Adipose tissue (tissue), 3 donors: ENCODE measurements around the gene NHERF2. TPM values are rescaled to one million over a fixed set of nuclear protein-coding genes. Genes with fewer than 3 reads are reported as not detected.

Experiments
- H3K27ac ChIP-seq: one replicate; pipeline ENCODE4 v1.5.1; 2013; ENCODE audit warnings: low read depth, low read length
- WGBS, 3 donors: extraction: QIAGEN DNeasy Blood & Tissue Kit; methylation state at CpG; one replicate each; pipeline ENCODE4 v1.1.7; 2013; 5-methylcytosine and 5-hydroxymethylcytosine counted together
- polyA plus RNA-seq, 3 donors: library from polyadenylated mRNA; stranded (reverse); fragments of 200-250 nt; gene quantifications; one replicate each; pipeline ENCODE4 v1.2.3, GENCODE V29; 2013
- donor health status: healthy with polysubstance abuse.
- donor health status: Bipolar disorder and iron deficiency.
- donor health status: healthy.

The NHERF2 gene
- polyA plus RNA-seq, 3 donors: 28.8 to 317 (median 232) TPM

- WGBS, 3 donors: 59 to 86% (median 63%) methylated on average over 16 of the region's 16 CpGs
These were observed 56.3 kb downstream of the NHERF2 start for GRCh38 chr16:2082983-2083364.

DNA sequence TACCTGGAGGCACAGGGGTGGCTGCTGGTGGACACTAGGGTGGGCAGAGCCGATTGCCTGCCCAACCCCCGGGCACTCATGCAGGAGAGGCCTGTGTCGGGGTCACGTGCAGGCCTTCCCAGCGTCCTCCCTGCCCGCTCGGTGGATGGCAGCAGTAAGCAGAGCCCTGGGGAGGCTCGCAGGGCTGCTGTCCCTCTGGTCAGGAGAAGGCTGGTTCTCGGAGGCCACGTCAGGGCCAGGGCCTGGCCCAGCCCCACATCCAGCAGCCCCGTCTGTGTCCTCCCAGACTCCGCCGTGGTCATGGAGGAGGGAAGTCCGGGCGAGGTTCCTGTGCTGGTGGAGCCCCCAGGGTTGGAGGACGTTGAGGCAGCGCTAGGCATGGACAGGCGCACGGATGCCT is 56.7 kb downstream of the NHERF2 start:
- H3K27ac ChIP-seq: no peak overlapping the region
- 80 to 92% (median 85%) methylated on average over 14 to 19 of the region's 19 CpGs for WGBS, 3 donors

More at GRCh38 chr16:2082983-2083364, 56.3 kb downstream of the NHERF2 start:
- H3K27ac ChIP-seq: no peak overlapping the region

DNA sequence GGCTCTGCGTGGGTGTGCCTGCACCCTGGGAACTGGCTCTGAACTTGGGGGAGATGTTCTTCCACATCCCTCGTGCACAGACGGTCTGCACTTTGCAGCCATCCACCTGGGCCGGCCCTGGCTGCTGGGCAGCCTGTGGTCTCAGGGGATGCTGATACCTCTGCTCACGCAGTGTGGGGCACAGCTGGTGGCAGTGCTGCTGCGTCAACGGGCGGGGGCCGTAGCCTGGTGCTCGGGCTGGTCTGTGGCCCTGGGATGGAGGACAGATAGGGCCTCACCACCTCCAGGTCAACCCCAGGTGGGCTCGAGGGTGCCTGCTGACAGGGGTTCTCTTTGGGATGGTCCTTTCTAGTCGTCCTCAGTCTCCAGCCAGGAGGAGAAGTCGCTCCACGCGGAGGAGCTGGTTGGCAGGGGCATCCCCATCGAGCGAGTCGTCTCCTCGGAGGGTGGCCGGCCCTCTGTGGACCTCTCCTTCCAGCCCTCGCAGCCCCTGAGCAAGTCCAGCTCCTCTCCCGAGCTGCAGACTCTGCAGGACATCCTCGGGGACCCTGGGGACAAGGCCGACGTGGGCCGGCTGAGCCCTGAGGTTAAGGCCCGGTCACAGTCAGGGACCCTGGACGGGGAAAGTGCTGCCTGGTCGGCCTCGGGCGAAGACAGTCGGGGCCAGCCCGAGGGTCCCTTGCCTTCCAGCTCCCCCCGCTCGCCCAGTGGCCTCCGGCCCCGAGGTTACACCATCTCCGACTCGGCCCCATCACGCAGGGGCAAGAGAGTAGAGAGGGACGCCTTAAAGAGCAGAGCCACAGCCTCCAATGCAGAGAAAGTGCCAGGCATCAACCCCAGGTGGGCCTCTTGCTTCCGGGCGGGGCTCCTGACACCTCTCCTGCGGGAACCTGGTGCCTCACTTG is 57.4 kb downstream of the NHERF2 start:
- 90 to 95% (median 94%) methylated on average over 39 to 44 of the region's 44 CpGs for WGBS, 3 donors
- H3K27ac ChIP-seq: no peak overlapping the region

DNA sequence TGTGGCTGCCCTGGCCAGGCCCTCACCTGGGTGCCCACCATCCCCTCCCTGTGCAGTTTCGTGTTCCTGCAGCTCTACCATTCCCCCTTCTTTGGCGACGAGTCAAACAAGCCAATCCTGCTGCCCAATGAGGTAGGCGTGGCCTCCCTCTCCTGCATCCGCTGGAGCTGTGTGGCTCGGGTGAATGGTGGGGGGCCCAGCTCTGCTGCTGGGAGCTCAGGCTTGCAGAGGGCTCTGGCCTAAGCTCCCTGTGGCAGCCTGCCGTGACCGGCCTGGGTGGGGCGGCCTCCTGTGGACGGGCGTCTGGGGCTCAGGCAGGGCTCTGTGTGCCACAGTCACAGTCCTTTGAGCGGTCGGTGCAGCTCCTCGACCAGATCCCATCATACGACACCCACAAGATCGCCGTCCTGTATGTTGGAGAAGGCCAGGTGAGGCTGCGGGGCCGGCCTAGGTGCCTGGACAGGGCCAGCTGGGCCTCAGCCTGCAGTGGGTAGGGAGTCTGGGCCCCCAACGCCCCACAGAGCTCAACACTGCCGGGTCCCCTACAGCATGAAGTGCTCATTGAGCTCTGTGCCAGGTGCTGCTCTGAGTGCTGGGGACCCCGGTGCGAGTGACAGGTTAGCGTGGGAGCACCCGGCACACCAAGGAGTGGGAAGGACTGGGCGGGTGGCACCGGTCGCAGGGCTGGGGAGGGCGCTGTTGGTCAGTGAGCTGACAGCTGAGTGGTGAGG is 58.4 kb downstream of the NHERF2 start:
- no peak overlapping the region for H3K27ac ChIP-seq
- WGBS, 3 donors: 89 to 94% (median 93%) methylated on average over 27 to 29 of the region's 29 CpGs

- 77 to 83% (median 81%) methylated on average over 13 to 14 of the region's 14 CpGs for WGBS, 3 donors
- H3K27ac ChIP-seq: no peak overlapping the region
These were observed 59.0 kb downstream of the NHERF2 start for GRCh38 chr16:2085669-2086068.

DNA sequence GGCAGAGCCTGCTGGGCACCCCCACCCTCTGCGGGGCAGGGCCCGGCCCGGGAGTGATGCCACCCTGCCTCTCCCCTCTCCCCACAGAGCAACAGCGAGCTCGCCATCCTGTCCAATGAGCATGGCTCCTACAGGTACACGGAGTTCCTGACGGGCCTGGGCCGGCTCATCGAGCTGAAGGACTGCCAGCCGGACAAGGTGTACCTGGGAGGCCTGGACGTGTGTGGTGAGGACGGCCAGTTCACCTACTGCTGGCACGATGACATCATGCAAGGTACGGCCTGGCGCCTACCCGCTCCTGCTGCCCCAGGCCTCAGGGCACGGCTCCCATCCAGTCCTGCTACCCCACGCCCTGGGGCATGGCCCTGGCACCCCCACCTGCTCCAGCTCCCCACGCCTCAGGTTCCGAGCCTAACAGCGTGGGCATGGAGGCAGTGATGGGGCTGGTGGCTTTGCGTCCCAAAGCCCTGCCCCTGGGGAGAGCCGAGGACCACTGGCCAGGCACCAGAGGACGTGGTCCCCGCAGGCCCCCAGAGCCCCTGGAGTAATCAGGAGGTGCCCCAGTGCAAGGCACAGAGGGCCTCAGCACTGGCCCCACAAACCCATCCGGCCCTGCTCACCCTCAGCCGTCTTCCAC is 59.5 kb downstream of the NHERF2 start:
- H3K27ac ChIP-seq: no peak overlapping the region
- whole genome bisulfite sequencing, 3 donors: 93% methylated on average over 26 to 27 of the region's 27 CpGs

DNA sequence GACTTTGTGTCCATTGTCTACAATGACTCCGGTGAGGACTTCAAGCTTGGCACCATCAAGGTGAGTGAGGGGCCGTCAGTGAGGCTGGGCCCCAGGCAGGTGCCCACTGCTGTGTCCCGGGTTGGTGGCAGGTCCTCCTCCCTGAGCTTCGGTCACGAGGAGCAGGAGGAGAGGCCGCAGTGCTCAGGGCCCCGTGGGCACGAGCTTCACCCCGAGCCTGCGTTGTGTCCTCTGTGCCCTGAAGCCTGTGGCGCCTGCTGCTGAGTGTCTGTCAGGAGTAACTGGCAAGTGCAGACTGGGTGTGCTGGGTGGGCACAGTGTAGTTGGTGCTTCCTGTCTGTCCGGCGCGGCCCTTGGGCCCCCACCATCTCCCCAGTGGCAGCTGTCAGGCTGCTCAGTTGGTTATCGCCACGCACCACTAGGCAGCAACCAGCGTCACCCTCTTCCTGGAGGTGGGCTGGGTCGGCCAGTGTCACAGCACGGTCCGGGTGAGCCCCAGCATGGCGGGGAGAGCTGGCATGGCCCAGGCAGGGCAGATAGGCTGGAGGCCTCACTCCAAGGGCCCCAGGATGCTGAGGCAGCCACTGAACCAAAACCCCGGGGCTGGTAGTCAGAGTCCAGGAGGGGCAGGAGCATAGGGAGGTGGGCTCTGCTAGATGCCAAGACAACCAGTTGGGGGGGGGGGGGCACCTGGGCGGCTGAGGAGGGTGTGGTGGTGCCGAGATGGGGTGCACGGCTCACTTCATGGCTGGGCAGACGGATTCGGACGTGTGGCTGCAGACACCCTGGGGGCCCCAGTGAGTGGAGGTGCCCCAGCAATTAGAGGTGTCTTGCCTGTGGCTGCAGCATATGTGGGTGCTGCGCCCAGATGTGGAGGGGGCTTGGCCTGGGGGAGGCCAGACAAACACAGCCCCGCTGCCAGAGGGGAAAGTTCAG is 60.4 kb downstream of the NHERF2 start:
- H3K27ac ChIP-seq: no peak overlapping the region
- 90 to 91% (median 91%) methylated on average over 27 to 30 of the region's 30 CpGs for WGBS, 3 donors

- no peak overlapping the region for H3K27ac ChIP-seq
- WGBS, 3 donors: 91 to 93% (median 93%) methylated on average over 41 of the region's 41 CpGs
These were observed 61.3 kb downstream of the NHERF2 start for GRCh38 chr16:2087748-2088631.

Other genes starting within 250 kb of the NHERF2 start
- gene SPSB3, start 244.3 kb upstream of the NHERF2 start, polyA plus RNA-seq: 10 to 100 TPM; 73.8 to 87.2 (median 76.2) TPM
- gene NUBP2, start 243.9 kb upstream of the NHERF2 start, polyA plus RNA-seq: 10 to 100 TPM; 53.8 to 71.8 (median 59.2) TPM
- gene IGFALS, start 233.2 kb upstream of the NHERF2 start, polyA plus RNA-seq: 1 to 10 TPM in 2 of 3 donors, under 1 TPM in 1; 0.45 to 1.5 (median 1.4) TPM
- gene HAGH, start 200.1 kb upstream of the NHERF2 start, polyA plus RNA-seq: 100 to 1,000 TPM in 1 of 3 donors, 10 to 100 TPM in 2; 63.9 to 121 (median 71.3) TPM
- gene FAHD1, start 199.7 kb upstream of the NHERF2 start, polyA plus RNA-seq: 10 to 100 TPM; 16.0 to 28.5 (median 21.1) TPM
- under 1 TPM in 2 of 3 donors, not detected in 1; 0.03 to 0.07 TPM for gene MEIOB, start 154.7 kb upstream of the NHERF2 start, polyA plus RNA-seq
- gene HS3ST6, start 108.5 kb upstream of the NHERF2 start, polyA plus RNA-seq: under 1 TPM in 1 of 3 donors, not detected in 2; 0.56 TPM
- 100 to 1,000 TPM in 1 of 3 donors, 10 to 100 TPM in 2; 74.0 to 108 (median 85.5) TPM for gene MSRB1, start 83.7 kb upstream of the NHERF2 start, polyA plus RNA-seq
- gene RPL3L, start 72.2 kb upstream of the NHERF2 start, polyA plus RNA-seq: 1 to 10 TPM in 1 of 3 donors, under 1 TPM in 1, not detected in 1; 0.03 to 1.2 TPM
- gene NDUFB10, start 67.4 kb upstream of the NHERF2 start, polyA plus RNA-seq: 100 to 1,000 TPM; 146 to 274 (median 190) TPM
- gene RPS2, start 62.1 kb upstream of the NHERF2 start, polyA plus RNA-seq: 1,000 to 10,000 TPM; 3,105 to 3,328 (median 3,324) TPM
- gene RNF151, start 60.0 kb upstream of the NHERF2 start, polyA plus RNA-seq: under 1 TPM in 1 of 3 donors, not detected in 2; 0.13 TPM
- gene TBL3, start 54.8 kb upstream of the NHERF2 start, polyA plus RNA-seq: 10 to 100 TPM; 30.5 to 41.8 (median 41.6) TPM
- gene NOXO1, start 45.4 kb upstream of the NHERF2 start, polyA plus RNA-seq: under 1 TPM in 2 of 3 donors, not detected in 1; 0.15 to 0.67 TPM
- 10 to 100 TPM; 21.0 to 40.4 (median 30.8) TPM for gene GFER, start 42.7 kb upstream of the NHERF2 start, polyA plus RNA-seq
- under 1 TPM in 2 of 3 donors, not detected in 1; 0.24 to 0.43 TPM for gene SYNGR3, start 36.9 kb upstream of the NHERF2 start, polyA plus RNA-seq
- 10 to 100 TPM; 24.1 to 45.6 (median 42.5) TPM for gene ZNF598, start 17.1 kb upstream of the NHERF2 start, polyA plus RNA-seq
- under 1 TPM in 2 of 3 donors, not detected in 1; 0.54 to 0.68 TPM for gene NPW, start 7.1 kb upstream of the NHERF2 start, polyA plus RNA-seq
- 10 to 100 TPM; 12.1 to 23.3 (median 14.5) TPM for gene NTHL1, start 20.9 kb downstream of the NHERF2 start, polyA plus RNA-seq
- 10 to 100 TPM; 39.6 to 60.5 (median 46.8) TPM for gene TSC2, start 21.1 kb downstream of the NHERF2 start, polyA plus RNA-seq
- gene PKD1, start 109.0 kb downstream of the NHERF2 start, polyA plus RNA-seq: 10 to 100 TPM; 36.9 to 89.6 (median 83.7) TPM
- gene RAB26, start 121.7 kb downstream of the NHERF2 start, polyA plus RNA-seq: 10 to 100 TPM in 1 of 3 donors, 1 to 10 TPM in 2; 1.4 to 24.8 (median 1.9) TPM
- 10 to 100 TPM; 24.3 to 42.1 (median 42.0) TPM for gene TRAF7, start 128.9 kb downstream of the NHERF2 start, polyA plus RNA-seq
- under 1 TPM; 0.22 to 0.35 (median 0.30) TPM for gene CASKIN1, start 169.7 kb downstream of the NHERF2 start, polyA plus RNA-seq
- gene MLST8, start 178.6 kb downstream of the NHERF2 start, polyA plus RNA-seq: 10 to 100 TPM; 53.8 to 56.0 (median 53.9) TPM
- gene BRICD5, start 184.0 kb downstream of the NHERF2 start, polyA plus RNA-seq: 1 to 10 TPM; 3.3 to 9.9 (median 9.2) TPM
- gene PGP, start 187.9 kb downstream of the NHERF2 start, polyA plus RNA-seq: 10 to 100 TPM in 2 of 3 donors, 1 to 10 TPM in 1; 3.8 to 12.6 (median 10.7) TPM
- gene E4F1, start 196.7 kb downstream of the NHERF2 start, polyA plus RNA-seq: 10 to 100 TPM; 11.6 to 19.3 (median 16.1) TPM
- under 1 TPM; 0.41 to 0.45 (median 0.45) TPM for gene DNASE1L2, start 209.5 kb downstream of the NHERF2 start, polyA plus RNA-seq
- gene ECI1, start 224.7 kb downstream of the NHERF2 start, polyA plus RNA-seq: 100 to 1,000 TPM in 1 of 3 donors, 10 to 100 TPM in 2; 56.0 to 126 (median 72.3) TPM
- 100 to 1,000 TPM in 2 of 3 donors, 10 to 100 TPM in 1; 69.8 to 138 (median 102) TPM for gene RNPS1, start 241.2 kb downstream of the NHERF2 start, polyA plus RNA-seq